AML-193 (cell line): ENCODE results near the gene ZBTB38.

Experiments used
- DNase-seq, 2 experiments: peaks; one replicate each; lab custom pipeline; 2025; lab: John Stamatoyannopoulos, UW

The ZBTB38 gene

GRCh38 chr3:141368062-141368924, at the start of gene ZBTB38:
Gene ZBTB38 (plus strand): TSS chr3:141368504. CDS start chr3:141442389, 73,885 bp downstream.
- DNase-seq, result no peak

- no peak for DNase-seq
Observed at GRCh38 chr3:141320399-141321108, 47.8 kb upstream of the ZBTB38 start.

GRCh38 chr3:141321109-141321497, 47.2 kb upstream of the ZBTB38 start:
- DNase-seq, result no peak

GRCh38 chr3:141323936-141324704, 44.2 kb upstream of the ZBTB38 start:
- DNase-seq, result no peak

GRCh38 chr3:141326123-141326522, 42.2 kb upstream of the ZBTB38 start:
- DNase-seq, result no peak

GRCh38 chr3:141326626-141327025, 41.7 kb upstream of the ZBTB38 start:
- DNase-seq, result no peak

GRCh38 chr3:141328286-141329166, 39.8 kb upstream of the ZBTB38 start:
- no peak for DNase-seq

GRCh38 chr3:141330235-141330634, 38.1 kb upstream of the ZBTB38 start:
- DNase-seq, result no peak

- DNase-seq, result no peak
Observed at GRCh38 chr3:141330718-141331376, 37.5 kb upstream of the ZBTB38 start.

- DNase-seq, result no peak
Observed at GRCh38 chr3:141331377-141332318, 36.7 kb upstream of the ZBTB38 start.

GRCh38 chr3:141332416-141332815, 35.9 kb upstream of the ZBTB38 start:
- DNase-seq, result no peak

GRCh38 chr3:141333836-141334626, 34.3 kb upstream of the ZBTB38 start:
- no peak for DNase-seq

GRCh38 chr3:141334627-141335250, 33.6 kb upstream of the ZBTB38 start:
- no peak for DNase-seq

- DNase-seq, result no peak
Observed at GRCh38 chr3:141335531-141336061, 32.7 kb upstream of the ZBTB38 start.

- no peak for DNase-seq
Observed at GRCh38 chr3:141336672-141337522, 31.4 kb upstream of the ZBTB38 start.

GRCh38 chr3:141337523-141337854, 30.8 kb upstream of the ZBTB38 start:
- no peak for DNase-seq

- DNase-seq, result no peak
Observed at GRCh38 chr3:141337991-141338390, 30.3 kb upstream of the ZBTB38 start.
